GM18526 (cell line): ENCODE measurements around the gene MR1.

Experiments used
- POLR2A ChIP-seq: IDR thresholded peaks from 3 replicates; pipeline ENCODE4 v1.6.1; 2011; ENCODE audit not compliant: insufficient read length; ENCODE audit errors: extremely low read depth

MR1 gene

GRCh38 chr1:181044449-181044966 lies 10.7 kb downstream of the MR1 start:
- no peak for TF ChIP-seq POLR2A

- no peak for TF ChIP-seq POLR2A
Observed at GRCh38 chr1:181049378-181049777, 15.6 kb downstream of the MR1 start.

GRCh38 chr1:181050922-181051321 lies 17.1 kb downstream of the MR1 start:
- TF ChIP-seq POLR2A = no peak

GRCh38 chr1:181056560-181056959 lies 22.8 kb downstream of the MR1 start:
- no peak for TF ChIP-seq POLR2A

GRCh38 chr1:181057079-181057478 lies 23.3 kb downstream of the MR1 start:
- TF ChIP-seq POLR2A = no peak

GRCh38 chr1:181059435-181059834 lies 25.7 kb downstream of the MR1 start:
- no peak for TF ChIP-seq POLR2A

GRCh38 chr1:181060066-181060465 lies 26.3 kb downstream of the MR1 start:
- no peak for TF ChIP-seq POLR2A

GRCh38 chr1:181061487-181061886 lies 27.7 kb downstream of the MR1 start:
- no peak for TF ChIP-seq POLR2A

- peak; percentile 64 for TF ChIP-seq POLR2A
Observed at GRCh38 chr1:181061891-181062835, 28.4 kb downstream of the MR1 start.

GRCh38 chr1:181062836-181063428 lies 29.1 kb downstream of the MR1 start:
- no peak for TF ChIP-seq POLR2A

- TF ChIP-seq POLR2A = no peak
Observed at GRCh38 chr1:181064011-181064623, 30.3 kb downstream of the MR1 start.

- no peak for TF ChIP-seq POLR2A
Observed at GRCh38 chr1:181064702-181065101, 30.9 kb downstream of the MR1 start.

GRCh38 chr1:181073638-181074037 lies 39.9 kb downstream of the MR1 start:
- no peak for TF ChIP-seq POLR2A

GRCh38 chr1:181075766-181076350 lies 42.1 kb downstream of the MR1 start:
- no peak for TF ChIP-seq POLR2A

- TF ChIP-seq POLR2A = no peak
Observed at GRCh38 chr1:181076852-181077251, 43.1 kb downstream of the MR1 start.
